GM23338 (cell line): Measurements from ENCODE around the gene PIN1. TPM values are rescaled to one million over a fixed set of nuclear protein-coding genes. Genes with fewer than 3 reads are reported as not detected.

ENCODE experiments used
- ATAC-seq: fragments of 200-7000 bp; cut with Tn5 transposase; 3 replicates; pipeline ENCODE4 v1.9.1; 2020
- DNase-seq: peaks from one replicate; pipeline ENCODE4 v3.0.0-alpha.2; 2015; ENCODE audit warnings: low spot score
- H2AFZ ChIP-seq: fragments of 200-600 bp; sonication (generic); 2 replicates; pipeline ENCODE4 v1.8.0; 2016; ENCODE audit warnings: antibody characterized with exemption, mild to moderate bottlenecking, moderate library complexity
- H3F3A ChIP-seq: fragments of 200-600 bp; sonication (generic); replicated peaks from 2 replicates; pipeline ENCODE4 v1.8.0; 2017; ENCODE audit warnings: antibody characterized with exemption, mixed run types, low read depth
- H3K27ac ChIP-seq: fragments of 200-600 bp; sonication (generic); 2 replicates; pipeline ENCODE4 v1.6.1; 2016; ENCODE audit warnings: low read depth
- H3K27me3 ChIP-seq: fragments of 200-600 bp; sonication (generic); 2 replicates; pipeline ENCODE4 v1.8.0; 2016; ENCODE audit warnings: mild to moderate bottlenecking, mixed run types, moderate library complexity; ENCODE audit not compliant: insufficient read depth
- H3K36me3 ChIP-seq: fragments of 200-600 bp; sonication (generic); 2 replicates; pipeline ENCODE4 v1.8.0; 2016; ENCODE audit warnings: mild to moderate bottlenecking; ENCODE audit not compliant: insufficient read depth
- H3K4me1 ChIP-seq: fragments of 200-600 bp; sonication (generic); 2 replicates; pipeline ENCODE4 v1.8.0; 2016; ENCODE audit warnings: mild to moderate bottlenecking, moderate library complexity; ENCODE audit not compliant: insufficient read depth
- H3K4me2 ChIP-seq: fragments of 200-600 bp; sonication (generic); 2 replicates; pipeline ENCODE4 v1.7.1; 2017; ENCODE audit warnings: mixed run types
- H3K4me3 ChIP-seq: fragments of 200-600 bp; sonication (generic); 2 replicates; pipeline ENCODE4 v1.6.1; 2016; ENCODE audit warnings: mixed run types
- H3K79me2 ChIP-seq: fragments of 200-600 bp; sonication (generic); replicated peaks from 2 replicates; pipeline ENCODE4 v1.8.0; 2017; ENCODE audit warnings: mild to moderate bottlenecking; ENCODE audit not compliant: insufficient read depth
- H3K9me2 ChIP-seq: fragments of 200-600 bp; sonication (generic); 2 replicates; pipeline ENCODE4 v1.8.0; 2017; ENCODE audit not compliant: insufficient read depth
- H4K20me1 ChIP-seq: fragments of 200-600 bp; sonication (generic); replicated peaks from 2 replicates; pipeline ENCODE4 v1.8.0; 2017; ENCODE audit warnings: mild to moderate bottlenecking; ENCODE audit not compliant: insufficient read depth
- H3K27ac Mint-ChIP-seq: 2 replicates; pipeline ENCODE4 v1.8.0; 2020; ENCODE audit warnings: inconsistent platforms, mild to moderate bottlenecking, moderate library complexity, mixed read lengths
- H3K27me3 Mint-ChIP-seq: 3 replicates; pipeline ENCODE4 v1.8.0; 2022; ENCODE audit warnings: low read depth, mild to moderate bottlenecking, moderate library complexity, mixed read lengths, inconsistent platforms; ENCODE audit not compliant: insufficient read depth, poor library complexity
- H3K36me3 Mint-ChIP-seq: 3 replicates; pipeline ENCODE4 v1.8.0; 2021; ENCODE audit warnings: low read depth, mild to moderate bottlenecking, inconsistent platforms, moderate library complexity, mixed read lengths
- H3K4me1 Mint-ChIP-seq: 3 replicates; pipeline ENCODE4 v1.8.0; 2020; ENCODE audit warnings: mild to moderate bottlenecking, inconsistent platforms, mixed read lengths
- H3K4me3 Mint-ChIP-seq: 3 replicates; pipeline ENCODE4 v1.8.0; 2021; ENCODE audit warnings: moderate library complexity, mild to moderate bottlenecking, inconsistent platforms, mixed read lengths
- H3K9me3 Mint-ChIP-seq: 3 replicates; pipeline ENCODE4 v1.8.0; 2020; ENCODE audit warnings: moderate library complexity, mild to moderate bottlenecking, inconsistent platforms, mixed read lengths
- EZH2 ChIP-seq: fragments of 200-600 bp; sonication (generic); IDR thresholded peaks from one replicate; pipeline ENCODE4 v1.8.0; 2017; ENCODE audit warnings: antibody characterized with exemption, mild to moderate bottlenecking, low read depth; ENCODE audit not compliant: unreplicated experiment
- EZH2phosphoT487 ChIP-seq: fragments of 200-600 bp; sonication (generic); IDR thresholded peaks from one replicate; pipeline ENCODE4 v1.8.1; 2018; ENCODE audit warnings: antibody characterized with exemption; ENCODE audit not compliant: unreplicated experiment
- NANOG ChIP-seq: IDR thresholded peaks from 2 replicates; pipeline ENCODE4 v1.6.1; 2016; ENCODE audit warnings: antibody characterized with exemption, borderline replicate concordance
- ZNF114 ChIP-seq: fragments of 250-450 bp; sonication (Bioruptor Pico); IDR thresholded peaks from 2 replicates; pipeline ENCODE4 v1.5.0; 2020; ENCODE audit warnings: mild to moderate bottlenecking, moderate library complexity
- polyA plus RNA-seq: library from polyadenylated mRNA; unstranded; fragments of >200 nt; fragmentation: Nextera tagmentation; extraction: Ambion mirVana; gene quantifications from 2 replicates; pipeline ENCODE4 v1.2.1, GENCODE V29; 2016
- total RNA-seq: library from RNA; depleted of rRNA; stranded (reverse); fragments of >200 nt; shearing (Covaris generic); gene quantifications from 2 replicates; pipeline ENCODE4 v1.2.3, GENCODE V29; 2014
- TF ChIP-seq, protein P1 (sequence below), 2 experiments: fragments of 200-600 bp in 1 of 2; sonication (generic) in 1 of 2; conservative IDR thresholded peaks; 2 replicates each; pipeline versions ENCODE4 v1.5.1 to v1.6.1; 2016 to 2017; ENCODE audit warnings: antibody characterized with exemption in 2 of 2, low read depth in 2 of 2, mild to moderate bottlenecking in 2 of 2, moderate library complexity in 1 of 2
- TF ChIP-seq, protein P2 (sequence below): fragments of 250-450 bp; sonication (Bioruptor Pico); IDR thresholded peaks from 2 replicates; pipeline ENCODE4 v1.5.0; 2020; ENCODE audit warnings: mild to moderate bottlenecking, moderate library complexity
- TF ChIP-seq, protein P3 (sequence below): IDR thresholded peaks from one replicate; pipeline ENCODE4 v1.6.1; 2018; ENCODE audit warnings: antibody characterized with exemption; ENCODE audit not compliant: unreplicated experiment

Gene PIN1
- total and polyA plus RNA-seq, 2 experiments from 2014 or later = 127 TPM

DNA sequence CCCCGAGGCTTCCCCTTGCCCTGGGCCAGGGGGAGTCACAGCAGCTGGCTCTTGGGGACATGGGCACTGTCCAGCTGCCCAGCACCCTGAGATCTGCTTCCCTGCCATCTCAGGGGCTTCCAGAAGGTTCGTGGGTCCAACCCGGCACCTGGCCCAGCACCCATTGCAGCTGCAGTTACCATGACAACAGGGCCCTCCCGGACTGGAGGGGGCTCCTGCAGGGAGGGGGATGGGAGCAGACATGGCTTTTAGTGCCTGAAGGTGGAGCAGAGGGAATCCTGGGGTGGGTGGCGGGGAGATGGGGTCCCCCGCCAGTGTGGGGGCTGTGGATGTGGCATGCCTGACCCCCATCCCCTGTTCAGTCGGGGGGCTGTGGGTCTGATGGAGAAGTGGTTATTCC, 14.7 kb downstream of the PIN1 start:
- Histone ChIP-seq H3K4me2 (0 out of 2 replicates have a peak overlapping the region, but pooled peaks have one; percentile 26), H2AFZ (no peak overlapping the region), H4K20me1 (peaks cover 8% of the 10 kb centered on the region; the same call in 1 of the 2 replicates), H3K27me3 (no peaks in the 10 kb centered on the region), H3K79me2 (no peaks in the 10 kb centered on the region), H3K9me2 (no peaks in the 10 kb centered on the region), H3K4me1 (peaks cover 10% of the 10 kb centered on the region; the same call in 1 of the 2 replicates), H3K36me3 (no peaks in the 10 kb centered on the region), H3K4me3 (no peak overlapping the region), H3F3A (no peaks in the 10 kb centered on the region), H3K27ac (no peak overlapping the region)
- Mint-ChIP-seq H3K27me3 (peaks cover 8% of the 10 kb centered on the region), H3K4me1 (peaks cover 23% of the 10 kb centered on the region), H3K36me3 (peaks cover 15% of the 10 kb centered on the region; the same call in 1 of the 3 replicates), H3K27ac (no peak overlapping the region), H3K9me3 (peaks cover 4% of the 10 kb centered on the region; the same call in 2 of the 3 replicates), H3K4me3 (no peak overlapping the region)
- ATAC-seq = no peak
- DNase-seq = no peak
- TF ChIP-seq, protein P1, sequence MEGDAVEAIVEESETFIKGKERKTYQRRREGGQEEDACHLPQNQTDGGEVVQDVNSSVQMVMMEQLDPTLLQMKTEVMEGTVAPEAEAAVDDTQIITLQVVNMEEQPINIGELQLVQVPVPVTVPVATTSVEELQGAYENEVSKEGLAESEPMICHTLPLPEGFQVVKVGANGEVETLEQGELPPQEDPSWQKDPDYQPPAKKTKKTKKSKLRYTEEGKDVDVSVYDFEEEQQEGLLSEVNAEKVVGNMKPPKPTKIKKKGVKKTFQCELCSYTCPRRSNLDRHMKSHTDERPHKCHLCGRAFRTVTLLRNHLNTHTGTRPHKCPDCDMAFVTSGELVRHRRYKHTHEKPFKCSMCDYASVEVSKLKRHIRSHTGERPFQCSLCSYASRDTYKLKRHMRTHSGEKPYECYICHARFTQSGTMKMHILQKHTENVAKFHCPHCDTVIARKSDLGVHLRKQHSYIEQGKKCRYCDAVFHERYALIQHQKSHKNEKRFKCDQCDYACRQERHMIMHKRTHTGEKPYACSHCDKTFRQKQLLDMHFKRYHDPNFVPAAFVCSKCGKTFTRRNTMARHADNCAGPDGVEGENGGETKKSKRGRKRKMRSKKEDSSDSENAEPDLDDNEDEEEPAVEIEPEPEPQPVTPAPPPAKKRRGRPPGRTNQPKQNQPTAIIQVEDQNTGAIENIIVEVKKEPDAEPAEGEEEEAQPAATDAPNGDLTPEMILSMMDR (conservative IDR thresholded peaks at IDR 0.05; ENCODE audit: low read depth in 2 of 2) = no peak
- TF ChIP-seq EZH2 (no peak), EZH2phosphoT487 (no peak), ZNF114 (CRISPR knock-in tag) (no peak), NANOG (no peak)
- TF ChIP-seq, protein P2, sequence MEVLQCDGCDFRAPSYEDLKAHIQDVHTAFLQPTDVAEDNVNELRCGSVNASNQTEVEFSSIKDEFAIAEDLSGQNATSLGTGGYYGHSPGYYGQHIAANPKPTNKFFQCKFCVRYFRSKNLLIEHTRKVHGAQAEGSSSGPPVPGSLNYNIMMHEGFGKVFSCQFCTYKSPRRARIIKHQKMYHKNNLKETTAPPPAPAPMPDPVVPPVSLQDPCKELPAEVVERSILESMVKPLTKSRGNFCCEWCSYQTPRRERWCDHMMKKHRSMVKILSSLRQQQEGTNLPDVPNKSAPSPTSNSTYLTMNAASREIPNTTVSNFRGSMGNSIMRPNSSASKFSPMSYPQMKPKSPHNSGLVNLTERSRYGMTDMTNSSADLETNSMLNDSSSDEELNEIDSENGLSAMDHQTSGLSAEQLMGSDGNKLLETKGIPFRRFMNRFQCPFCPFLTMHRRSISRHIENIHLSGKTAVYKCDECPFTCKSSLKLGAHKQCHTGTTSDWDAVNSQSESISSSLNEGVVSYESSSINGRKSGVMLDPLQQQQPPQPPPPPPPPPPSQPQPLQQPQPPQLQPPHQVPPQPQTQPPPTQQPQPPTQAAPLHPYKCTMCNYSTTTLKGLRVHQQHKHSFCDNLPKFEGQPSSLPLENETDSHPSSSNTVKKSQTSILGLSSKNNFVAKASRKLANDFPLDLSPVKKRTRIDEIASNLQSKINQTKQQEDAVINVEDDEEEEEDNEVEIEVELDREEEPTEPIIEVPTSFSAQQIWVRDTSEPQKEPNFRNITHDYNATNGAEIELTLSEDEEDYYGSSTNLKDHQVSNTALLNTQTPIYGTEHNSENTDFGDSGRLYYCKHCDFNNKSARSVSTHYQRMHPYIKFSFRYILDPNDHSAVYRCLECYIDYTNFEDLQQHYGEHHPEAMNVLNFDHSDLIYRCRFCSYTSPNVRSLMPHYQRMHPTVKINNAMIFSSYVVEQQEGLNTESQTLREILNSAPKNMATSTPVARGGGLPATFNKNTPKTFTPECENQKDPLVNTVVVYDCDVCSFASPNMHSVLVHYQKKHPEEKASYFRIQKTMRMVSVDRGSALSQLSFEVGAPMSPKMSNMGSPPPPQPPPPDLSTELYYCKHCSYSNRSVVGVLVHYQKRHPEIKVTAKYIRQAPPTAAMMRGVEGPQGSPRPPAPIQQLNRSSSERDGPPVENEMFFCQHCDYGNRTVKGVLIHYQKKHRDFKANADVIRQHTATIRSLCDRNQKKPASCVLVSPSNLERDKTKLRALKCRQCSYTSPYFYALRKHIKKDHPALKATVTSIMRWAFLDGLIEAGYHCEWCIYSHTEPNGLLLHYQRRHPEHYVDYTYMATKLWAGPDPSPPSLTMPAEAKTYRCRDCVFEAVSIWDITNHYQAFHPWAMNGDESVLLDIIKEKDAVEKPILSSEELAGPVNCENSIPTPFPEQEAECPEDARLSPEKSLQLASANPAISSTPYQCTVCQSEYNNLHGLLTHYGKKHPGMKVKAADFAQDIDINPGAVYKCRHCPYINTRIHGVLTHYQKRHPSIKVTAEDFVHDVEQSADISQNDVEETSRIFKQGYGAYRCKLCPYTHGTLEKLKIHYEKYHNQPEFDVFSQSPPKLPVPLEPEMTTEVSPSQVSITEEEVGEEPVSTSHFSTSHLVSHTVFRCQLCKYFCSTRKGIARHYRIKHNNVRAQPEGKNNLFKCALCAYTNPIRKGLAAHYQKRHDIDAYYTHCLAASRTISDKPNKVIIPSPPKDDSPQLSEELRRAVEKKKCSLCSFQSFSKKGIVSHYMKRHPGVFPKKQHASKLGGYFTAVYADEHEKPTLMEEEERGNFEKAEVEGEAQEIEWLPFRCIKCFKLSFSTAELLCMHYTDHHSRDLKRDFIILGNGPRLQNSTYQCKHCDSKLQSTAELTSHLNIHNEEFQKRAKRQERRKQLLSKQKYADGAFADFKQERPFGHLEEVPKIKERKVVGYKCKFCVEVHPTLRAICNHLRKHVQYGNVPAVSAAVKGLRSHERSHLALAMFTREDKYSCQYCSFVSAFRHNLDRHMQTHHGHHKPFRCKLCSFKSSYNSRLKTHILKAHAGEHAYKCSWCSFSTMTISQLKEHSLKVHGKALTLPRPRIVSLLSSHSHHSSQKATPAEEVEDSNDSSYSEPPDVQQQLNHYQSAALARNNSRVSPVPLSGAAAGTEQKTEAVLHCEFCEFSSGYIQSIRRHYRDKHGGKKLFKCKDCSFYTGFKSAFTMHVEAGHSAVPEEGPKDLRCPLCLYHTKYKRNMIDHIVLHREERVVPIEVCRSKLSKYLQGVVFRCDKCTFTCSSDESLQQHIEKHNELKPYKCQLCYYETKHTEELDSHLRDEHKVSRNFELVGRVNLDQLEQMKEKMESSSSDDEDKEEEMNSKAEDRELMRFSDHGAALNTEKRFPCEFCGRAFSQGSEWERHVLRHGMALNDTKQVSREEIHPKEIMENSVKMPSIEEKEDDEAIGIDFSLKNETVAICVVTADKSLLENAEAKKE (CRISPR knock-in tag) = no peak
- TF ChIP-seq, protein P3, sequence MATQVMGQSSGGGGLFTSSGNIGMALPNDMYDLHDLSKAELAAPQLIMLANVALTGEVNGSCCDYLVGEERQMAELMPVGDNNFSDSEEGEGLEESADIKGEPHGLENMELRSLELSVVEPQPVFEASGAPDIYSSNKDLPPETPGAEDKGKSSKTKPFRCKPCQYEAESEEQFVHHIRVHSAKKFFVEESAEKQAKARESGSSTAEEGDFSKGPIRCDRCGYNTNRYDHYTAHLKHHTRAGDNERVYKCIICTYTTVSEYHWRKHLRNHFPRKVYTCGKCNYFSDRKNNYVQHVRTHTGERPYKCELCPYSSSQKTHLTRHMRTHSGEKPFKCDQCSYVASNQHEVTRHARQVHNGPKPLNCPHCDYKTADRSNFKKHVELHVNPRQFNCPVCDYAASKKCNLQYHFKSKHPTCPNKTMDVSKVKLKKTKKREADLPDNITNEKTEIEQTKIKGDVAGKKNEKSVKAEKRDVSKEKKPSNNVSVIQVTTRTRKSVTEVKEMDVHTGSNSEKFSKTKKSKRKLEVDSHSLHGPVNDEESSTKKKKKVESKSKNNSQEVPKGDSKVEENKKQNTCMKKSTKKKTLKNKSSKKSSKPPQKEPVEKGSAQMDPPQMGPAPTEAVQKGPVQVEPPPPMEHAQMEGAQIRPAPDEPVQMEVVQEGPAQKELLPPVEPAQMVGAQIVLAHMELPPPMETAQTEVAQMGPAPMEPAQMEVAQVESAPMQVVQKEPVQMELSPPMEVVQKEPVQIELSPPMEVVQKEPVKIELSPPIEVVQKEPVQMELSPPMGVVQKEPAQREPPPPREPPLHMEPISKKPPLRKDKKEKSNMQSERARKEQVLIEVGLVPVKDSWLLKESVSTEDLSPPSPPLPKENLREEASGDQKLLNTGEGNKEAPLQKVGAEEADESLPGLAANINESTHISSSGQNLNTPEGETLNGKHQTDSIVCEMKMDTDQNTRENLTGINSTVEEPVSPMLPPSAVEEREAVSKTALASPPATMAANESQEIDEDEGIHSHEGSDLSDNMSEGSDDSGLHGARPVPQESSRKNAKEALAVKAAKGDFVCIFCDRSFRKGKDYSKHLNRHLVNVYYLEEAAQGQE = no peak
